ENCODE results near the gene PLTP.
"Not testable (repeated sequence)": the region's sequence is repeated elsewhere in the genome, so short reads cannot be mapped to it uniquely, and the experiment has no call there.

Gene PLTP

GRCh38 chr20:45919542-45920399 lies 7.8 kb upstream of the PLTP start:
- no peak for DNase-seq

- no peak for DNase-seq
Observed at GRCh38 chr20:45918779-45919537, 7.0 kb upstream of the PLTP start.

GRCh38 chr20:45918182-45918737 lies 6.3 kb upstream of the PLTP start:
- no peak for DNase-seq

GRCh38 chr20:45917790-45918141 lies 5.8 kb upstream of the PLTP start:
- DNase-seq, result no peak

- no peak for DNase-seq
Observed at GRCh38 chr20:45913116-45913515, 1.2 kb upstream of the PLTP start.

- DNase-seq, result no peak
Observed at GRCh38 chr20:45912344-45912682, 358 bp upstream of the PLTP start.

GRCh38 chr20:45910670-45911485 lies 1.1 kb downstream of the PLTP start:
- peak; percentile 89 for DNase-seq

GRCh38 chr20:45909817-45910669 lies 1.9 kb downstream of the PLTP start:
- no peak for DNase-seq

GRCh38 chr20:45909336-45909808 lies 2.6 kb downstream of the PLTP start:
- no peak for DNase-seq

- no peak for DNase-seq
Observed at GRCh38 chr20:45908084-45908483, 3.9 kb downstream of the PLTP start.

GRCh38 chr20:45907219-45907948 lies 4.6 kb downstream of the PLTP start:
- DNase-seq, result no peak

GRCh38 chr20:45905505-45906079 lies 6.4 kb downstream of the PLTP start:
- no peak for DNase-seq

- DNase-seq, result no peak
Observed at GRCh38 chr20:45904583-45905504, 7.1 kb downstream of the PLTP start.

GRCh38 chr20:45902199-45902701 lies 9.7 kb downstream of the PLTP start:
- DNase-seq, result no peak

GRCh38 chr20:45901332-45901731 lies 10.6 kb downstream of the PLTP start:
- DNase-seq, result not testable (repeated sequence)

- no peak for DNase-seq
Observed at GRCh38 chr20:45899046-45899835, 12.7 kb downstream of the PLTP start.

GRCh38 chr20:45898285-45898684 lies 13.7 kb downstream of the PLTP start:
- DNase-seq, result no peak

- no peak for DNase-seq
Observed at GRCh38 chr20:45897692-45898091, 14.3 kb downstream of the PLTP start.

- DNase-seq, result no peak
Observed at GRCh38 chr20:45897289-45897688, 14.7 kb downstream of the PLTP start.
